ENCODE measurements around the gene STAG1.
"Not testable (repeated sequence)": the region's sequence is repeated elsewhere in the genome, so short reads cannot be mapped to it uniquely, and the experiment has no call there.

Gene STAG1

GRCh38 chr3:136644212-136644611, 108.0 kb downstream of the STAG1 start:
- H3K4me3 ChIP-seq (ENCODE audit: low read depth, low read length), result no peak overlapping the region

GRCh38 chr3:136643380-136643779, 108.8 kb downstream of the STAG1 start:
- H3K4me3 ChIP-seq (ENCODE audit: low read depth, low read length), result not testable (repeated sequence)

More at GRCh38 chr3:136644212-136644611, 108.0 kb downstream of the STAG1 start:
- no peak for TF ChIP-seq CTCF (IDR thresholded peaks at IDR 0.05; ENCODE audit: low read depth, low read length)

GRCh38 chr3:136642711-136643110, 109.5 kb downstream of the STAG1 start:
- no peak for TF ChIP-seq CTCF (IDR thresholded peaks at IDR 0.05; ENCODE audit: low read depth, low read length)

GRCh38 chr3:136639069-136639468, 113.1 kb downstream of the STAG1 start:
- no peak overlapping the region for H3K4me3 ChIP-seq (ENCODE audit: low read depth, low read length)
- TF ChIP-seq CTCF (IDR thresholded peaks at IDR 0.05; ENCODE audit: low read depth, low read length), result no peak

More at GRCh38 chr3:136642711-136643110, 109.5 kb downstream of the STAG1 start:
- no peak overlapping the region for H3K4me3 ChIP-seq (ENCODE audit: low read depth, low read length)

GRCh38 chr3:136637176-136637575, 115.0 kb downstream of the STAG1 start:
- no peak overlapping the region for H3K4me3 ChIP-seq (ENCODE audit: low read depth, low read length)
- TF ChIP-seq CTCF (IDR thresholded peaks at IDR 0.05; ENCODE audit: low read depth, low read length), result no peak

GRCh38 chr3:136634821-136635220, 117.4 kb downstream of the STAG1 start:
- H3K4me3 ChIP-seq (ENCODE audit: low read depth, low read length), result no peak overlapping the region
- no peak for TF ChIP-seq CTCF (IDR thresholded peaks at IDR 0.05; ENCODE audit: low read depth, low read length)

GRCh38 chr3:136632625-136633081, 119.5 kb downstream of the STAG1 start:
- no peak overlapping the region for H3K4me3 ChIP-seq (ENCODE audit: low read depth, low read length)
- no peak for TF ChIP-seq CTCF (IDR thresholded peaks at IDR 0.05; ENCODE audit: low read depth, low read length)

- TF ChIP-seq CTCF (IDR thresholded peaks at IDR 0.05; ENCODE audit: low read depth, low read length), result no peak
- no peak overlapping the region for H3K4me3 ChIP-seq (ENCODE audit: low read depth, low read length)
Measured at GRCh38 chr3:136631424-136631823, 120.8 kb downstream of the STAG1 start.
